ENCODE measurements around the gene SAPCD2. TPM values are rescaled to one million over a fixed set of nuclear protein-coding genes. Genes with fewer than 3 reads are reported as not detected.

The SAPCD2 gene
- total and polyA plus RNA-seq, 2 of the 4 experiments (the other 2 are of a cell fraction): 3.4 to 4.9 TPM

GRCh38 chr9:137027369-137028262 is 42.7 kb downstream of the SAPCD2 start, which contains the start of gene ABCA2:
ABCA2 (minus strand) TSS chr9:137028237; CDS start chr9:137028140, 97 bp downstream.
- 4% methylated on average over 47 of the region's 95 CpGs; no CpG with 5 or more reads in 1 of the 2 experiments for WGBS, 2 experiments (ENCODE audit: extremely low coverage in 2 of 2, insufficient read length in 1 of 2)
- Histone ChIP-seq H3K56ac (ENCODE audit: extremely low read depth, insufficient read depth, low read length) (no peak within 1 kb of the TSS), H3K27me3 (ENCODE audit: control insufficient read depth, insufficient read depth, low read length) (no peaks in the 10 kb centered on the region; the same call in 1 of the 2 replicates), H3K4me1 (ENCODE audit: control insufficient read depth, insufficient read depth, low read length) (peaks cover 5% of the 10 kb centered on the region), H3K9ac (ENCODE audit: low read depth, low read length) (peak within 1 kb of the TSS; percentile 71), H2AFZ (replicated peaks; ENCODE audit: low read length, poor library complexity) (peak within 1 kb of the TSS; percentile 92), H3K23ac (ENCODE audit: low read depth, low read length) (peak within 1 kb of the TSS; percentile 59), H2BK120ac (ENCODE audit: low read depth, low read length) (0 out of 2 replicates have a peak within 1 kb of the TSS, but pooled peaks have one; percentile 23), H3K4me2 (ENCODE audit: low read depth, low read length) (peak within 1 kb of the TSS; percentile 96), H3K9me1 (ENCODE audit: insufficient read depth, low read length) (peaks cover 4% of the 10 kb centered on the region; the same call in 1 of the 2 replicates), H3K4me3 (ENCODE audit: insufficient read depth, low read depth, low read length) (peak within 1 kb of the TSS; percentile 88), H4K5ac (ENCODE audit: low read depth, low read length) (peak within 1 kb of the TSS; percentile 71; the same call in 1 of the 2 replicates), H4K91ac (ENCODE audit: insufficient read depth, low read depth, low read length) (peak within 1 kb of the TSS; percentile 0; the same call in 1 of the 2 replicates), H3K36me3 (ENCODE audit: control insufficient read depth, insufficient read depth, low read length) (no peaks in the 10 kb centered on the region), H3K14ac (replicated peaks; ENCODE audit: low read depth, low read length) (peak within 1 kb of the TSS; percentile 52; the same call in 1 of the 2 replicates), H3K4ac (ENCODE audit: low read depth, low read length) (peak within 1 kb of the TSS; percentile 52), H2BK20ac (ENCODE audit: low read depth, low read length) (no peak within 1 kb of the TSS), H2AK9ac (replicated peaks; ENCODE audit: low read depth, low read length, poor library complexity) (peak within 1 kb of the TSS; percentile 90), H3K9me3 (ENCODE audit: control insufficient read depth, insufficient read depth, low read length) (no peaks in the 10 kb centered on the region), H4K8ac (ENCODE audit: low read depth in 2 of 2, low read length in 2 of 2) (peak within 1 kb of the TSS in 1 of 2 experiments; percentile 39; a peak in 1 of 4 replicates), H2BK5ac (ENCODE audit: low read depth, low read length, poor library complexity, severe bottlenecking) (no peak within 1 kb of the TSS), H2AK5ac (ENCODE audit: low read depth, low read length) (peak within 1 kb of the TSS; percentile 84), H4K20me1 (ENCODE audit: insufficient read depth, low read length) (no peaks in the 10 kb centered on the region; the same call in 1 of the 2 replicates), H3K79me1 (ENCODE audit: low read depth in 1 of 2, low read length in 2 of 2) (peaks cover 0 to 7% of the 10 kb centered on the region in 2 experiments; a peak in 2 of 4 replicates), H2BK15ac (ENCODE audit: low read depth, low read length) (no peak within 1 kb of the TSS), H3K27ac (ENCODE audit: insufficient read depth, low read length) (peak within 1 kb of the TSS; percentile 23; the same call in 1 of the 2 replicates), H3K18ac (ENCODE audit: low read depth, low read length) (peak within 1 kb of the TSS; percentile 19; the same call in 1 of the 2 replicates)
- dilution Hi-C loops (cut with HindIII; ENCODE audit: low sequenced_read_pairs, unreplicated experiment): no loop called here
- TF ChIP-seq BHLHE40 (IDR thresholded peaks at IDR 0.05; ENCODE audit: low read depth, low read length) (no peak), MXI1 (IDR thresholded peaks at IDR 0.05; ENCODE audit: borderline replicate concordance, low read depth, low read length) (0 out of 2 replicates have a peak, but pooled peaks have one; percentile 8), MAZ (IDR thresholded peaks at IDR 0.05; ENCODE audit: borderline replicate concordance, low read depth, low read length) (peak; percentile 28; the same call in 1 of the 2 replicates), ELK1 (IDR thresholded peaks at IDR 0.05; ENCODE audit: borderline replicate concordance, low read depth, low read length) (no peak)
- ATAC-seq (ENCODE audit: low read depth): peak; percentile 52
- BruUV-seq (replicated peaks): no TSS peak
- in situ Hi-C loops (cut with MboI; ENCODE audit: low sequenced_read_pairs): no loop called here
- ChIA-PET POLR2A (ENCODE audit: unreplicated experiment) (no interaction called here), CTCF (no interaction called here)
- intact Hi-C loops (cut with micrococcal nuclease): loop anchor here (2.0 kb wide), 1 partner anchor 21 kb away; no protein-coding TSS in a partner anchor
- peak; percentile 12 for DNase-seq
